Cardiac muscle cell (in vitro differentiated cells and primary cell): ENCODE results near the gene ZCCHC2. TPM values are rescaled to one million over a fixed set of nuclear protein-coding genes. Genes with fewer than 3 reads are reported as not detected.

ENCODE experiments used
- DNase-seq, 2 donors: peaks; one replicate each; pipeline versions ENCODE4 v3.0.0 to v3.0.0-alpha.2; 2010 to 2017; ENCODE audit warnings: low read depth in 1 of 2, low spot score in 1 of 2
- H3K27ac ChIP-seq: fragments of 200-600 bp; sonication (generic); 2 replicates; pipeline ENCODE4 v1.5.1; 2016
- H3K27me3 ChIP-seq: fragments of 200-600 bp; sonication (generic); 2 replicates; pipeline ENCODE4 v1.6.0; 2016; ENCODE audit warnings: control low read depth
- H3K36me3 ChIP-seq: fragments of 200-600 bp; sonication (generic); 2 replicates; pipeline ENCODE4 v1.5.1; 2016; ENCODE audit warnings: control low read depth
- H3K4me1 ChIP-seq: fragments of 200-600 bp; sonication (generic); 2 replicates; pipeline ENCODE4 v1.8.1; 2017; ENCODE audit warnings: low read depth, mild to moderate bottlenecking, mixed run types
- H3K4me3 ChIP-seq: fragments of 200-600 bp; sonication (generic); 2 replicates; pipeline ENCODE4 v1.5.1; 2016; ENCODE audit warnings: mild to moderate bottlenecking
- H3K9me3 ChIP-seq: fragments of 200-600 bp; sonication (generic); 2 replicates; pipeline ENCODE4 v1.5.1; 2017; ENCODE audit warnings: low read depth, mild to moderate bottlenecking, control low read depth
- CTCF ChIP-seq: IDR thresholded peaks from 2 replicates; pipeline ENCODE4 v1.5.1; 2012; ENCODE audit warnings: low read depth, mild to moderate bottlenecking, low read length
- polyA plus RNA-seq: library from polyadenylated mRNA; unstranded; fragments of >200 nt; fragmentation: Nextera tagmentation; extraction: Ambion mirVana; gene quantifications from 2 replicates; pipeline ENCODE4 v1.2.1, GENCODE V29; 2016
- total RNA-seq: library from RNA; depleted of rRNA; stranded (reverse); fragments of >200 nt; gene quantifications from 2 replicates; pipeline ENCODE4 v1.2.3, GENCODE V29; 2016

ZCCHC2 gene
- total and polyA plus RNA-seq, 2 experiments from 2014 or later, result 2.1 to 25.2 TPM

GRCh38 chr18:62496262-62496661 lies 26.6 kb upstream of the ZCCHC2 start:
- no peak for TF ChIP-seq CTCF
- Histone ChIP-seq H3K27me3 (no peaks in the 10 kb centered on the region), H3K36me3 (no peaks in the 10 kb centered on the region), H3K4me3 (no peak overlapping the region), H3K27ac (no peak overlapping the region), H3K4me1 (peaks cover 13% of the 10 kb centered on the region), H3K9me3 (no peaks in the 10 kb centered on the region)
- DNase-seq, result no peak

GRCh38 chr18:62497190-62497772 lies 25.5 kb upstream of the ZCCHC2 start:
- TF ChIP-seq CTCF, result no peak
- peak in 1 of 2 donors; percentile 9 for DNase-seq

GRCh38 chr18:62498616-62499262 lies 24.1 kb upstream of the ZCCHC2 start:
- Histone ChIP-seq H3K4me3 (no peak overlapping the region), H3K36me3 (no peaks in the 10 kb centered on the region), H3K27me3 (no peaks in the 10 kb centered on the region), H3K27ac (no peak overlapping the region), H3K4me1 (peaks cover 13% of the 10 kb centered on the region), H3K9me3 (no peaks in the 10 kb centered on the region)
- no peak for TF ChIP-seq CTCF
- no peak for DNase-seq

More at GRCh38 chr18:62497190-62497772, 25.5 kb upstream of the ZCCHC2 start:
- H3K9me3 ChIP-seq, result no peaks in the 10 kb centered on the region
- H3K27me3 ChIP-seq, result no peaks in the 10 kb centered on the region
- no peak overlapping the region for H3K4me3 ChIP-seq
- no peaks in the 10 kb centered on the region for H3K36me3 ChIP-seq
- H3K4me1 ChIP-seq, result peaks cover 13% of the 10 kb centered on the region
- H3K27ac ChIP-seq, result no peak overlapping the region

- Histone ChIP-seq H3K4me1 (peaks cover 13% of the 10 kb centered on the region), H3K27ac (no peak overlapping the region), H3K9me3 (no peaks in the 10 kb centered on the region), H3K36me3 (no peaks in the 10 kb centered on the region), H3K27me3 (no peaks in the 10 kb centered on the region), H3K4me3 (no peak overlapping the region)
- peak in 1 of 2 donors; percentile 4 for DNase-seq
- TF ChIP-seq CTCF, result no peak
Measured at GRCh38 chr18:62499263-62499650, 23.6 kb upstream of the ZCCHC2 start.

- no peaks in the 10 kb centered on the region for H3K36me3 ChIP-seq
- peaks cover 13% of the 10 kb centered on the region for H3K4me1 ChIP-seq
- H3K4me3 ChIP-seq, result no peak overlapping the region
- no peak for TF ChIP-seq CTCF
- H3K27ac ChIP-seq, result no peak overlapping the region
- H3K9me3 ChIP-seq, result no peaks in the 10 kb centered on the region
- no peaks in the 10 kb centered on the region for H3K27me3 ChIP-seq
- no peak for DNase-seq
Measured at GRCh38 chr18:62500174-62500573, 22.7 kb upstream of the ZCCHC2 start.
